Nephron (organoid): ENCODE measurements around the gene ZNF488.

Experiments
- H3K27ac Mint-ChIP-seq, 3 experiments: 2 replicates each; pipeline ENCODE4 v1.8.0; 2020; ENCODE audit warnings: mixed read lengths in 3 of 3, mild to moderate bottlenecking in 2 of 3, moderate library complexity in 1 of 3
- H3K27me3 Mint-ChIP-seq: 2 replicates; pipeline ENCODE4 v1.8.0; 2021; ENCODE audit warnings: low read depth, mild to moderate bottlenecking, moderate library complexity, mixed read lengths
- H3K36me3 Mint-ChIP-seq: 2 replicates; pipeline ENCODE4 v1.8.0; 2020; ENCODE audit warnings: low read depth, mixed read lengths
- H3K4me1 Mint-ChIP-seq: 2 replicates; pipeline ENCODE4 v1.8.0; 2020; ENCODE audit warnings: mixed read lengths
- H3K4me3 Mint-ChIP-seq, 3 experiments: 2 replicates each; pipeline ENCODE4 v1.8.0; 2020; ENCODE audit warnings: mild to moderate bottlenecking in 3 of 3, mixed read lengths in 3 of 3, moderate library complexity in 2 of 3
- H3K9me3 Mint-ChIP-seq: 2 replicates; pipeline ENCODE4 v1.8.0; 2020; ENCODE audit warnings: mixed read lengths
- CTCF ChIP-seq, 3 experiments: fragments of 200-600 bp; sonication (generic); IDR thresholded peaks; one replicate each; pipeline ENCODE4 v1.5.0; 2021; ENCODE audit warnings: antibody characterized with exemption in 3 of 3; ENCODE audit not compliant: unreplicated experiment in 3 of 3

The ZNF488 gene

GRCh38 chr10:47332946-47333345, 51.1 kb downstream of the ZNF488 start:
- Mint-ChIP-seq H3K4me3 (no peak overlapping the region), H3K4me1 (no peaks in the 10 kb centered on the region), H3K36me3 (no peaks in the 10 kb centered on the region), H3K9me3 (no peaks in the 10 kb centered on the region), H3K27me3 (peaks cover 16% of the 10 kb centered on the region), H3K27ac (no peak overlapping the region)
- no peak for TF ChIP-seq CTCF (IDR thresholded peaks at IDR 0.05; ENCODE audit: unreplicated experiment in 3 of 3)

GRCh38 chr10:47332371-47332770, 51.7 kb downstream of the ZNF488 start:
- Mint-ChIP-seq H3K4me1 (no peaks in the 10 kb centered on the region), H3K27me3 (peaks cover 16% of the 10 kb centered on the region), H3K27ac (no peak overlapping the region), H3K4me3 (no peak overlapping the region), H3K9me3 (no peaks in the 10 kb centered on the region), H3K36me3 (no peaks in the 10 kb centered on the region)
- TF ChIP-seq CTCF (IDR thresholded peaks at IDR 0.05; ENCODE audit: unreplicated experiment in 3 of 3): no peak

- no peaks in the 10 kb centered on the region for H3K36me3 Mint-ChIP-seq
- TF ChIP-seq CTCF (IDR thresholded peaks at IDR 0.05; ENCODE audit: unreplicated experiment in 3 of 3): no peak
- H3K27ac Mint-ChIP-seq: no peak overlapping the region
- H3K4me3 Mint-ChIP-seq: no peak overlapping the region
- H3K27me3 Mint-ChIP-seq: peaks cover 16% of the 10 kb centered on the region
- no peaks in the 10 kb centered on the region for H3K4me1 Mint-ChIP-seq
- no peaks in the 10 kb centered on the region for H3K9me3 Mint-ChIP-seq
These were observed 52.1 kb downstream of the ZNF488 start for GRCh38 chr10:47331954-47332353.

GRCh38 chr10:47331491-47331890, 52.6 kb downstream of the ZNF488 start:
- Mint-ChIP-seq H3K4me1 (no peaks in the 10 kb centered on the region), H3K27ac (no peak overlapping the region), H3K4me3 (no peak overlapping the region), H3K9me3 (no peaks in the 10 kb centered on the region), H3K36me3 (no peaks in the 10 kb centered on the region), H3K27me3 (peaks cover 15% of the 10 kb centered on the region)
- no peak for TF ChIP-seq CTCF (IDR thresholded peaks at IDR 0.05; ENCODE audit: unreplicated experiment in 3 of 3)

GRCh38 chr10:47330804-47331203, 53.3 kb downstream of the ZNF488 start:
- no peaks in the 10 kb centered on the region for H3K9me3 Mint-ChIP-seq
- H3K36me3 Mint-ChIP-seq: no peaks in the 10 kb centered on the region
- no peak overlapping the region for H3K4me3 Mint-ChIP-seq
- H3K27me3 Mint-ChIP-seq: peaks cover 12% of the 10 kb centered on the region
- TF ChIP-seq CTCF (IDR thresholded peaks at IDR 0.05; ENCODE audit: unreplicated experiment in 3 of 3): no peak
- no peak overlapping the region for H3K27ac Mint-ChIP-seq
- H3K4me1 Mint-ChIP-seq: no peaks in the 10 kb centered on the region

- Mint-ChIP-seq H3K27me3 (peaks cover 15% of the 10 kb centered on the region), H3K27ac (no peak overlapping the region), H3K9me3 (no peaks in the 10 kb centered on the region), H3K4me1 (no peaks in the 10 kb centered on the region), H3K36me3 (no peaks in the 10 kb centered on the region), H3K4me3 (no peak overlapping the region)
- no peak for TF ChIP-seq CTCF (IDR thresholded peaks at IDR 0.05; ENCODE audit: unreplicated experiment in 3 of 3)
These were observed 53.7 kb downstream of the ZNF488 start for GRCh38 chr10:47330366-47330765.
